Activated T-helper 1 cell treated with Interleukin-2 at 50 U/mL for 16 hours (primary cell): ENCODE measurements around the gene DDO.

Experiments
- DNase-seq: peaks from one replicate; pipeline ENCODE4 v3.0.0-alpha.2; 2020; ENCODE audit warnings: low read depth

DDO gene

GRCh38 chr6:110342759-110343158 is 72.6 kb downstream of the DDO start:
- no peak for DNase-seq
